Psoas muscle (tissue), 8 donors: ENCODE measurements around the gene DIP2C. TPM values are rescaled to one million over a fixed set of nuclear protein-coding genes. Genes with fewer than 3 reads are reported as not detected.

Experiments
- ATAC-seq, 4 donors: fragments of 200-7000 bp; cut with Tn5 transposase; one replicate each; pipeline ENCODE4 v1.9.1; 2020; ENCODE audit warnings: moderate library complexity in 3 of 4, mild to moderate bottlenecking in 2 of 4
- DNase-seq, 2 donors: peaks; one replicate each; pipeline ENCODE4 v3.0.0-alpha.2; 2020
- H3K27ac ChIP-seq: fragments of 200-600 bp; one replicate; pipeline ENCODE4 v1.8.0; 2022
- H3K27me3 ChIP-seq, 3 donors: fragments of 200-600 bp in 1 of 3; one replicate each; pipeline versions ENCODE4 v1.6.1 to v1.8.0; 2013 to 2022; ENCODE audit warnings: low read length in 2 of 3, mild to moderate bottlenecking in 2 of 3, moderate library complexity in 1 of 3; ENCODE audit not compliant: insufficient read depth in 3 of 3
- H3K36me3 ChIP-seq, 2 donors: fragments of 200-600 bp in 1 of 2; one replicate each; pipeline versions ENCODE4 v1.6.1 to v1.8.0; 2013 to 2022; ENCODE audit warnings: low read depth in 1 of 2, mild to moderate bottlenecking in 1 of 2, moderate library complexity in 1 of 2; ENCODE audit not compliant: insufficient read depth in 1 of 2
- H3K4me1 ChIP-seq: fragments of 200-600 bp; one replicate; pipeline ENCODE4 v1.8.0; 2022
- H3K4me3 ChIP-seq: fragments of 200-600 bp; one replicate; pipeline ENCODE4 v1.8.0; 2022; ENCODE audit warnings: mild to moderate bottlenecking
- H3K9me3 ChIP-seq: fragments of 200-600 bp; one replicate; pipeline ENCODE4 v1.8.0; 2022
- WGBS, 3 donors: extraction: QIAGEN DNeasy Blood & Tissue Kit; methylation state at CpG; one replicate each; pipeline versions ENCODE4 v1.1.6 to v1.1.7; 2013; 5-methylcytosine and 5-hydroxymethylcytosine counted together
- intact Hi-C, 2 donors: fragments of 100-400 bp; cut with DNase I; formaldehyde crosslinking; loops; one replicate each; pipeline versions ENCODE4 v1.11.0 to v1.14.2; 2022
- polyA plus RNA-seq, 3 donors: library from polyadenylated mRNA; stranded (reverse); fragments of 200-250 nt; gene quantifications; one replicate each; pipeline ENCODE4 v1.2.3, GENCODE V29; 2013
- total RNA-seq, 4 donors: library from RNA; stranded (reverse); fragmentation: NEBNext Ultra II Directional in 2 of 4; extraction: Animal tissue kit (Norgen Biotek cat#: 25700) in 2 of 4; gene quantifications; one replicate each; pipeline versions ENCODE4 v1.2.1 to v1.2.4, GENCODE V29; 2021 to 2023
- TF ChIP-seq, protein P1 (sequence below): fragments of 200-600 bp; IDR thresholded peaks from one replicate; pipeline ENCODE4 v1.8.0; 2022; ENCODE audit warnings: antibody characterized with exemption
- donor health status: healthy with polysubstance abuse.
- donor health status: DM: no; HTN: no; CAD: no; lungs with moderate emphysema.
- donor health status: Bipolar disorder and iron deficiency.
- donor health status: healthy.
- donor health status: DM: yes; HTN: yes; CAD: no.
- donor health status: DM: no; HTN: no; CAD: no.
- donor health status: DM: no; HTN: no; CAD: no.
- donor health status: DM: yes; HTN: yes; CAD: no.

DIP2C gene
- total and polyA plus RNA-seq, 7 donors: 7.7 to 32.0 (median 25.0) TPM

- no peak for DNase-seq
- H3K36me3 ChIP-seq: no peaks in the 10 kb centered on the region
- H3K9me3 ChIP-seq: no peaks in the 10 kb centered on the region
- H3K4me1 ChIP-seq: peaks cover 19% of the 10 kb centered on the region
- no peak overlapping the region for H3K27ac ChIP-seq
- TF ChIP-seq, protein P1, sequence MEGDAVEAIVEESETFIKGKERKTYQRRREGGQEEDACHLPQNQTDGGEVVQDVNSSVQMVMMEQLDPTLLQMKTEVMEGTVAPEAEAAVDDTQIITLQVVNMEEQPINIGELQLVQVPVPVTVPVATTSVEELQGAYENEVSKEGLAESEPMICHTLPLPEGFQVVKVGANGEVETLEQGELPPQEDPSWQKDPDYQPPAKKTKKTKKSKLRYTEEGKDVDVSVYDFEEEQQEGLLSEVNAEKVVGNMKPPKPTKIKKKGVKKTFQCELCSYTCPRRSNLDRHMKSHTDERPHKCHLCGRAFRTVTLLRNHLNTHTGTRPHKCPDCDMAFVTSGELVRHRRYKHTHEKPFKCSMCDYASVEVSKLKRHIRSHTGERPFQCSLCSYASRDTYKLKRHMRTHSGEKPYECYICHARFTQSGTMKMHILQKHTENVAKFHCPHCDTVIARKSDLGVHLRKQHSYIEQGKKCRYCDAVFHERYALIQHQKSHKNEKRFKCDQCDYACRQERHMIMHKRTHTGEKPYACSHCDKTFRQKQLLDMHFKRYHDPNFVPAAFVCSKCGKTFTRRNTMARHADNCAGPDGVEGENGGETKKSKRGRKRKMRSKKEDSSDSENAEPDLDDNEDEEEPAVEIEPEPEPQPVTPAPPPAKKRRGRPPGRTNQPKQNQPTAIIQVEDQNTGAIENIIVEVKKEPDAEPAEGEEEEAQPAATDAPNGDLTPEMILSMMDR: no peak
- intact Hi-C loops: no loop called here
- H3K27me3 ChIP-seq: no peaks in the 10 kb centered on the region
- H3K4me3 ChIP-seq: no peak overlapping the region
- no peak for ATAC-seq
- 88 to 92% (median 89%) methylated on average over 13 of the region's 13 CpGs for WGBS, 3 donors
Measured at GRCh38 chr10:565676-566075, 123.8 kb downstream of the DIP2C start.

GRCh38 chr10:565146-565545, 124.3 kb downstream of the DIP2C start:
- H3K27me3 ChIP-seq: no peaks in the 10 kb centered on the region
- no peaks in the 10 kb centered on the region for H3K9me3 ChIP-seq
- 93 to 96% (median 96%) methylated on average over 5 of the region's 5 CpGs for WGBS, 3 donors
- intact Hi-C loops: no loop called here
- DNase-seq (no peak), ATAC-seq (no peak)
- H3K4me1 ChIP-seq: peaks cover 21% of the 10 kb centered on the region
- no peaks in the 10 kb centered on the region for H3K36me3 ChIP-seq
- TF ChIP-seq, protein P1: no peak
- H3K4me3 ChIP-seq: no peak overlapping the region
- H3K27ac ChIP-seq: no peak overlapping the region

DNA sequence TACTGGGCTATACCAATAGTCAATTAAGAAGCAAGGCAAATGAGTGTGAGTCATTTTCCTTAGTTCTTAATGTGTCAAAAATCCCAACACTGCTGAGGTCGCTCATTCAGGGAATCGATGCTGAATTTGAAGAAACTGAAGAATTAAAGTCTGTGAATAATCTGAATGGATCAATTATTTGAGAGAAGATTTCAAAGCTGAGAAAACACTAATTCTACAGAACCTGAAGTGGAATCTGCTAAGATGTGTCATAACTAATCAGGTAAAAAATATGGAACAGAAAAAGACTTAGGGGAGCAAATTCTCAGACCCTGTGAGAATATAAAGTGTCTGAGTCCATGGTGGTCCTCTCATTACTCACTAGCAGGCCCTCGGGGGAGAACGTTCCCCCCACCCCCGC, 125.6 kb downstream of the DIP2C start:
- Histone ChIP-seq H3K36me3 (no peaks in the 10 kb centered on the region), H3K27ac (no peak overlapping the region), H3K9me3 (no peaks in the 10 kb centered on the region), H3K27me3 (no peaks in the 10 kb centered on the region), H3K4me3 (no peak overlapping the region), H3K4me1 (peaks cover 32% of the 10 kb centered on the region)
- intact Hi-C loops: no loop called here
- TF ChIP-seq, protein P1: no peak
- DNase-seq (no peak), ATAC-seq (no peak)
- WGBS, 3 donors: 83 to 100% (median 97%) methylated on average over 5 of the region's 5 CpGs

- peaks cover 32% of the 10 kb centered on the region for H3K4me1 ChIP-seq
Measured at GRCh38 chr10:562142-562541, 127.3 kb downstream of the DIP2C start.

GRCh38 chr10:561721-562120, 127.7 kb downstream of the DIP2C start:
- H3K9me3 ChIP-seq: no peaks in the 10 kb centered on the region
- no peaks in the 10 kb centered on the region for H3K36me3 ChIP-seq
- no peak overlapping the region for H3K27ac ChIP-seq
- no peaks in the 10 kb centered on the region for H3K27me3 ChIP-seq
- H3K4me3 ChIP-seq: no peak overlapping the region
- intact Hi-C loops: no loop called here
- 52 to 62% (median 55%) methylated on average over 12 of the region's 12 CpGs for WGBS, 3 donors
- DNase-seq (no peak), ATAC-seq (no peak)
- H3K4me1 ChIP-seq: peaks cover 32% of the 10 kb centered on the region
- TF ChIP-seq, protein P1: no peak

More at GRCh38 chr10:562142-562541, 127.3 kb downstream of the DIP2C start:
- intact Hi-C loops: no loop called here
- WGBS, 3 donors: 84 to 89% (median 88%) methylated on average over 4 of the region's 4 CpGs
- no peak for ATAC-seq
- Histone ChIP-seq H3K36me3 (no peaks in the 10 kb centered on the region), H3K4me3 (no peak overlapping the region), H3K27ac (no peak overlapping the region), H3K27me3 (no peaks in the 10 kb centered on the region), H3K9me3 (no peaks in the 10 kb centered on the region)
- TF ChIP-seq, protein P1: no peak
- DNase-seq: no peak
